Body of pancreas (tissue), 4 donors: ENCODE data around the gene NEU3. TPM values are rescaled to one million over a fixed set of nuclear protein-coding genes. Genes with fewer than 3 reads are reported as not detected.
"Not testable (repeated sequence)": the region's sequence is repeated elsewhere in the genome, so short reads cannot be mapped to it uniquely, and the experiment has no call there.

Experiments
- ATAC-seq: fragments of 150-250 bp; one replicate; pipeline ENCODE4 v1.9.1; 2016
- DNase-seq, 4 donors: peaks; one replicate each; pipeline ENCODE4 v3.0.0-alpha.2; 2019
- H3K27ac ChIP-seq, 4 donors: fragments of 200-600 bp; sonication (generic); 1 replicate in 3 of 4; 2 replicates in 1 of 4; pipeline versions ENCODE4 v1.5.1 to v1.6.1; 2016 to 2019; ENCODE audit warnings: mild to moderate bottlenecking in 1 of 4, mixed read lengths in 1 of 4, moderate library complexity in 1 of 4
- H3K27me3 ChIP-seq, 2 donors: fragments of 200-600 bp; sonication (generic); one replicate each; pipeline ENCODE4 v1.6.0; 2016; ENCODE audit warnings: mild to moderate bottlenecking in 1 of 2
- H3K36me3 ChIP-seq, 2 donors: fragments of 200-600 bp; sonication (generic); replicated peaks in 1 of 2; 2 replicates each; pipeline ENCODE4 v1.5.1; 2016; ENCODE audit warnings: low read depth in 2 of 2; ENCODE audit not compliant: insufficient read depth in 1 of 2
- H3K4me1 ChIP-seq: fragments of 200-600 bp; sonication (generic); one replicate; pipeline ENCODE4 v1.6.0; 2016
- H3K4me3 ChIP-seq, 2 donors: fragments of 200-600 bp; sonication (generic); 1 replicate in 1 of 2; 2 replicates in 1 of 2; pipeline ENCODE4 v1.5.1; 2016 to 2019
- H3K9me3 ChIP-seq, 3 donors: fragments of 200-600 bp; sonication (generic); 1 replicate in 2 of 3; 2 replicates in 1 of 3; pipeline ENCODE4 v1.5.1; 2016
- CTCF ChIP-seq, 7 experiments: fragments of 450-650 bp in 4 of 7; fragments of 200-600 bp in 3 of 7; sonication (generic) in 3 of 7; IDR thresholded peaks; one replicate each; pipeline ENCODE4 v1.5.1; 2016 to 2019; ENCODE audit warnings: antibody characterized with exemption in 7 of 7
- POLR2A ChIP-seq, 3 donors: fragments of 450-650 bp; IDR thresholded peaks; one replicate each; pipeline ENCODE4 v1.6.1; 2016; ENCODE audit warnings: antibody characterized with exemption in 3 of 3, mild to moderate bottlenecking in 2 of 3
- WGBS, 2 donors: methylation state at CpG; one replicate each; pipeline ENCODE4 v1.1.5; 2017; 5-methylcytosine and 5-hydroxymethylcytosine counted together
- intact Hi-C: fragments of 100-400 bp; cut with DNase I; formaldehyde crosslinking; loops from one replicate; pipeline ENCODE4 v1.15.1; 2023
- total RNA-seq, 2 donors: library from RNA; depleted of rRNA; stranded (reverse); fragments of >200 nt; gene quantifications; one replicate each; pipeline ENCODE4 v1.1.0, GENCODE V29; 2016

NEU3 gene
- total RNA-seq, 2 donors from 2014 or later = 1.6 to 8.6 TPM

DNA sequence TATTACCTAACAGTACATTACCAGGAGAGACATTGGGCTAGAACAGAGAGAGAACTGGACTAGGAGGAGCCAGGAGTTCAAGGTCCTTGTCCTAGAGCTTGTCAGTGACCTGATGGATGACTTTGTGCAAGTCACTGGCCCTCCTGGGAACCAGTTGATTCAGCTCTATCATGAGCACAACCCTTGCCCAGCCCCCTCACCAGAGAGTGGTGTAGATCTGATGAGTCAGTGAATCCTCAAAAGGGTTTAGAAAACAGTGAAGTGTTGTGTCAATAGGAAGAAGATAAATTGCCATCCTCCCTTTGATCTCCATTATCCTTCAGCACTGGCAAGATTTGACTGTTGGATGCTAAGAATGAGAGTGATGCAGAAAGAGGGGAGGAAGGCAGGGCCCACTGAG lies 24.3 kb downstream of the NEU3 start:
- Histone ChIP-seq H3K9me3 (no peaks in the 10 kb centered on the region), H3K4me1 (no peaks in the 10 kb centered on the region), H3K27ac (no peak overlapping the region), H3K36me3 (peaks cover 0 to 3% of the 10 kb centered on the region in 2 donors), H3K27me3 (no peaks in the 10 kb centered on the region), H3K4me3 (no peak overlapping the region)
- intact Hi-C loops = no loop called here
- TF ChIP-seq CTCF (IDR thresholded peaks at IDR 0.05) (no peak), POLR2A (IDR thresholded peaks at IDR 0.05) (no peak)
- DNase-seq (no peak), ATAC-seq (no peak)

DNA sequence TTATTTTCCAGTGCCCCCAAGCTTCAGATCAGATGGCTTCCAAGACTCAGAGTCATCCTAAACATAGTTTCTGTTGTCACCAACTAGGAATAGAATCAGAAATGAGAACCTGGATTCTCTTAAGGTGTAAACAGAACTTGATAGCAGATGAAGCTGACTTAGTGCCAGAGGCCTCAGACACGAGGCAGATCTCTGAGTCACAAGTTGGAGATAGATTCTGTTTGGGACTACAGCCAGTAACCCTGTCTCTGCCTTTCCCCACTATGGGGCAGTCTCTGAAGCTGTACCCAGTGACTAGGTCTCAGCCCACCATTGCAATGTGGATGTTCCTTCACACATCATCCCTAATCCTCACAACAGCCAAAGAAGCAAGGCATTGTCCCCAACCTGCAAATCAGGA lies 25.4 kb downstream of the NEU3 start:
- peaks cover 0 to 3% of the 10 kb centered on the region in 2 donors for H3K36me3 ChIP-seq
- DNase-seq = no peak
- no peak for TF ChIP-seq CTCF (IDR thresholded peaks at IDR 0.05)
- no peak for TF ChIP-seq POLR2A (IDR thresholded peaks at IDR 0.05)
- no peaks in the 10 kb centered on the region for H3K9me3 ChIP-seq
- no peak overlapping the region for H3K4me3 ChIP-seq
- no peaks in the 10 kb centered on the region for H3K27me3 ChIP-seq
- intact Hi-C loops = no loop called here
- ATAC-seq = no peak
- whole genome bisulfite sequencing, 2 donors = 5 to 20% methylated on average over 1 of the region's 1 CpG
- H3K4me1 ChIP-seq = no peaks in the 10 kb centered on the region
- no peak overlapping the region for H3K27ac ChIP-seq

- intact Hi-C loops, H3K27me3 ChIP-seq, DNase-seq, H3K36me3 ChIP-seq, H3K9me3 ChIP-seq, H3K4me3 ChIP-seq, H3K4me1 ChIP-seq, H3K27ac ChIP-seq, ATAC-seq: not testable (repeated sequence)
- WGBS, 2 donors = 92 to 95% methylated on average over 2 to 3 of the region's 3 CpGs
Observed at GRCh38 chr11:75019200-75019599, 30.5 kb downstream of the NEU3 start.

DNA sequence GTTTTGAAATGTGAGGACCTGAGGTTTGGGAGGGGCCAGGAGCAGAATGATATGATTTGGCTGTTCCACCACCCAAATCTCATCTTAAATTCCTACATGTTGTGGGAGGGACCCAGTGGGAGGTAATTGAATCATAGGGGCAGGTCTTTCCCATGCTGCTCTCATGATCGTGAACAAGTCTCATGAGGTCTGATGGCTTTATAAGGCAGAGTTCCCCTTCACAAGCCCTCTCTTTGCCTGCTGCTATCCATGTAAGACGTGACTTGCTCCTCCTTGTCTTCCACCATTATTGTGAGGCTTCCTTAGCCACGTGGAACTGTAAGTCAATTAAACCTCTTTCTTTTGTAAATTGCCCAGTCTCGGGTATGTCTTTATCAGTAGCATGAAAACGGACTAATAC lies 31.6 kb downstream of the NEU3 start:
- not testable (repeated sequence) for H3K4me3 ChIP-seq, H3K4me1 ChIP-seq, H3K27me3 ChIP-seq, H3K9me3 ChIP-seq, H3K27ac ChIP-seq, H3K36me3 ChIP-seq, ATAC-seq, DNase-seq
- 86 to 87% methylated on average over 5 of the region's 5 CpGs for WGBS, 2 donors
- intact Hi-C loops = loop anchor here (10.0 kb wide), 1 partner anchor 224 kb away; the partner anchor contains the start of gene TPBGL

GRCh38 chr11:75022296-75022695 lies 33.6 kb downstream of the NEU3 start:
- Histone ChIP-seq H3K27ac (peak overlapping the region in 3 of 4 donors; percentile 7 to 43 (median 40)), H3K4me3 (no peak overlapping the region), H3K4me1 (peaks cover 8% of the 10 kb centered on the region), H3K36me3 (no peaks in the 10 kb centered on the region), H3K27me3 (no peaks in the 10 kb centered on the region), H3K9me3 (no peaks in the 10 kb centered on the region)
- no peak for DNase-seq
- WGBS, 2 donors = 65 to 74% methylated on average over 3 of the region's 3 CpGs
- ATAC-seq = peak; percentile 7
- intact Hi-C loops = loop anchor here (10.0 kb wide), 1 partner anchor 223 kb away; the partner anchor contains the start of gene TPBGL
- TF ChIP-seq POLR2A (IDR thresholded peaks at IDR 0.05) = no peak

DNA sequence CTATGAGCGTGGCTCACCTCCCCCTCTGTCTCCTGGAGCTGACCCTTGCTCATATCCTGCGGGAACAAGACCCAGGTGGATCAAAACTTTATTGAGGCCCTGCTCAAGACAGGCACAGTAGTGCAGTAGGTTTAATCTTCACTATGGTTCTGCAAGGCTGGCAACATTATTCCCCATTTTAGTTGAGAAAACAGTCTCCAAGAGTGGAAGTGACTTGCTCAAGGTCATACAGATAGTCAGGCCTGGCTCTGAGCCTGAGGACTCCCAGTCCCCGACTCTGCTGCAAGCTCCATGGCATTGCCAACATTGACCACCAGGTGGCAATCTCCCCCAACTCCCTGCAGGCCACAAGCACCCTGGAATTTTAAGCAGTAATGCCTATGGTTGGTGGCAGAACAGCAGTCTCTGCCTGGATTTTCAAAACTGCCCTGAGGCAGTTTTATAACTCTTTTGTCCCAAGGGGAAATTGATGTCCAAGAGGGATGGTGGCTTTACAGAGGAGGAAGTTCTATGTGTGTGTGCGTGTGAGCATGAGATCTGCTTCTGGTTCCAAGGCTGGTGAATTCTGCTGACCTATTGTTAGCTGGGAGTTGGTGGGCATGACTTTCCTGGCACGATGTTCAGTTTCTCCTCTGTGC lies 34.1 kb downstream of the NEU3 start:
- H3K36me3 ChIP-seq = no peaks in the 10 kb centered on the region
- H3K27ac ChIP-seq = peak overlapping the region in 3 of 4 donors; percentile 7 to 43 (median 40)
- no peaks in the 10 kb centered on the region for H3K27me3 ChIP-seq
- no peaks in the 10 kb centered on the region for H3K9me3 ChIP-seq
- intact Hi-C loops = loop anchor here (10.0 kb wide), 1 partner anchor 222 kb away; the partner anchor contains the start of gene TPBGL
- TF ChIP-seq POLR2A (IDR thresholded peaks at IDR 0.05) = peak in 1 of 3 donors; percentile 8
- TF ChIP-seq CTCF (IDR thresholded peaks at IDR 0.05) = peak; percentile 91 to 97 (median 95)
- no peak overlapping the region for H3K4me3 ChIP-seq
- WGBS, 2 donors = 39 to 66% methylated on average over 3 to 5 of the region's 5 CpGs
- peaks cover 8% of the 10 kb centered on the region for H3K4me1 ChIP-seq
- DNase-seq (peak; percentile 91 to 96 (median 93)), ATAC-seq (peak; percentile 96)
